CD4-positive, alpha-beta memory T cell (primary cell): ENCODE results near the gene TCHH. TPM values are rescaled to one million over a fixed set of nuclear protein-coding genes. Genes with fewer than 3 reads are reported as not detected.
A peak's percentile ranks its signal among the peaks of the same experiment; 100 is the strongest.
"Not testable (repeated sequence)": the region's sequence is repeated elsewhere in the genome, so short reads cannot be mapped to it uniquely, and the experiment has no call there.

Source experiments
- CTCF ChIA-PET: fragments of 350-600 bp; sonication (Branson Sonifier 250); formaldehyde crosslinking; loops from one replicate; lab custom pipeline; 2021; ENCODE audit warnings: inconsistent platforms; ENCODE audit not compliant: partially characterized antibody; lab: Charles Lee
- POLR2A ChIA-PET: fragments of 350-600 bp; sonication (Branson Sonifier 250); formaldehyde crosslinking; loops from one replicate; lab custom pipeline; 2021; ENCODE audit not compliant: partially characterized antibody; lab: Charles Lee
- DNase-seq, 5 donors: peaks; one replicate each; pipeline versions ENCODE4 v3.0.0 to v3.0.0-alpha.2; 2020 to 2022; ENCODE audit warnings: mixed read lengths in 1 of 5
- H3K27ac ChIP-seq: one replicate; pipeline ENCODE4 v1.7.0; 2013; ENCODE audit warnings: low read depth, low read length
- H3K27me3 ChIP-seq: 2 replicates; pipeline ENCODE4 v1.7.0; 2013; ENCODE audit warnings: mild to moderate bottlenecking, low read length, moderate library complexity; ENCODE audit not compliant: insufficient read depth
- H3K36me3 ChIP-seq: 2 replicates; pipeline ENCODE4 v1.7.0; 2013; ENCODE audit warnings: mild to moderate bottlenecking, low read length, moderate library complexity; ENCODE audit not compliant: insufficient read depth
- H3K4me1 ChIP-seq: 2 replicates; pipeline ENCODE4 v1.7.0; 2013; ENCODE audit warnings: mild to moderate bottlenecking, low read length, moderate library complexity; ENCODE audit not compliant: insufficient read depth
- H3K4me3 ChIP-seq, 2 donors: one replicate each; pipeline ENCODE4 v1.7.0; 2013; ENCODE audit warnings: low read length in 2 of 2, mild to moderate bottlenecking in 1 of 2
- H3K9me3 ChIP-seq, 2 donors: one replicate each; pipeline ENCODE4 v1.7.0; 2013; ENCODE audit warnings: low read length in 2 of 2, control low read depth in 1 of 2; ENCODE audit not compliant: control insufficient read depth in 1 of 2
- H3K27ac Mint-ChIP-seq, 7 donors: one replicate each; pipeline ENCODE4 v1.8.0; 2020 to 2021; ENCODE audit warnings: mixed read lengths in 7 of 7, mild to moderate bottlenecking in 6 of 7, inconsistent platforms in 3 of 7, moderate library complexity in 3 of 7
- H3K27me3 Mint-ChIP-seq, 2 donors: one replicate each; pipeline ENCODE4 v1.8.0; 2020 to 2021; ENCODE audit warnings: mixed read lengths in 2 of 2
- H3K36me3 Mint-ChIP-seq, 2 donors: one replicate each; pipeline ENCODE4 v1.8.0; 2020 to 2021; ENCODE audit warnings: mixed read lengths in 2 of 2, inconsistent platforms in 1 of 2, mild to moderate bottlenecking in 1 of 2
- H3K4me1 Mint-ChIP-seq, 4 donors: one replicate each; pipeline ENCODE4 v1.8.0; 2020 to 2021; ENCODE audit warnings: mixed read lengths in 4 of 4, mild to moderate bottlenecking in 1 of 4
- H3K4me3 Mint-ChIP-seq, 8 donors: one replicate each; pipeline ENCODE4 v1.8.0; 2020 to 2021; ENCODE audit warnings: mixed read lengths in 8 of 8, mild to moderate bottlenecking in 7 of 8, moderate library complexity in 6 of 8, inconsistent platforms in 3 of 8
- H3K9me3 Mint-ChIP-seq, 8 donors: one replicate each; pipeline ENCODE4 v1.8.0; 2020 to 2021; ENCODE audit warnings: mixed read lengths in 8 of 8, mild to moderate bottlenecking in 5 of 8, inconsistent platforms in 3 of 8, moderate library complexity in 1 of 8
- intact Hi-C: fragments of 100-400 bp; cut with micrococcal nuclease; formaldehyde crosslinking; loops from one replicate; pipeline ENCODE4 v1.15.1; 2023
- polyA plus RNA-seq, 2 donors: library from polyadenylated mRNA; unstranded; fragments of 300-500 nt; fragmentation: Illumina TruSeq; gene quantifications; one replicate each; pipeline ENCODE4 v1.2.3, GENCODE V29; 2021
- total RNA-seq, 2 experiments: library from RNA; stranded (reverse); gene quantifications; one replicate each; pipeline ENCODE4 v1.2.3, GENCODE V29; 2021

The TCHH gene
- total and polyA plus RNA-seq, 4 experiments from 2014 or later, result 0.06 TPM; not detected in 3

GRCh38 chr1:152084853-152085252 is 30.4 kb downstream of the TCHH start:
- no peak overlapping the region for H3K27ac ChIP-seq
- Mint-ChIP-seq H3K27me3 (peaks cover 10 to 14% of the 10 kb centered on the region in 2 donors), H3K9me3 (no peaks in the 10 kb centered on the region), H3K27ac (no peak overlapping the region), H3K4me3 (no peak overlapping the region), H3K4me1 (no peaks in the 10 kb centered on the region), H3K36me3 (no peaks in the 10 kb centered on the region)
- CTCF ChIA-PET, result no interaction called here
- H3K4me1 ChIP-seq, result no peaks in the 10 kb centered on the region
- DNase-seq, result no peak
- POLR2A ChIA-PET, result no interaction called here
- intact Hi-C loops, result no loop called here
- no peaks in the 10 kb centered on the region for H3K9me3 ChIP-seq
- H3K4me3 ChIP-seq, result no peak overlapping the region
- no peaks in the 10 kb centered on the region for H3K36me3 ChIP-seq
- H3K27me3 ChIP-seq, result no peaks in the 10 kb centered on the region

GRCh38 chr1:152081026-152081425 is 34.2 kb downstream of the TCHH start:
- H3K4me1 ChIP-seq, DNase-seq, H3K27ac ChIP-seq, H3K4me3 Mint-ChIP-seq, H3K36me3 ChIP-seq, intact Hi-C loops, H3K27ac Mint-ChIP-seq, H3K9me3 Mint-ChIP-seq, H3K9me3 ChIP-seq, H3K36me3 Mint-ChIP-seq, H3K4me1 Mint-ChIP-seq, POLR2A ChIA-PET, CTCF ChIA-PET, H3K4me3 ChIP-seq, H3K27me3 ChIP-seq: not testable (repeated sequence)
- H3K27me3 Mint-ChIP-seq, result peaks cover 6 to 18% of the 10 kb centered on the region in 2 donors

GRCh38 chr1:152080494-152080893 is 34.8 kb downstream of the TCHH start:
- H3K9me3 Mint-ChIP-seq, DNase-seq, H3K4me1 ChIP-seq, H3K4me1 Mint-ChIP-seq, H3K27ac Mint-ChIP-seq, H3K36me3 ChIP-seq, H3K4me3 ChIP-seq, POLR2A ChIA-PET, H3K9me3 ChIP-seq, H3K27me3 ChIP-seq, H3K36me3 Mint-ChIP-seq, intact Hi-C loops, CTCF ChIA-PET, H3K27ac ChIP-seq: not testable (repeated sequence)
- Mint-ChIP-seq H3K4me3 (peak overlapping the region in 1 of 8 donors; percentile 1), H3K27me3 (peaks cover 6 to 20% of the 10 kb centered on the region in 2 donors)

- Mint-ChIP-seq H3K36me3 (no peaks in the 10 kb centered on the region), H3K27me3 (peaks cover 6 to 24% of the 10 kb centered on the region in 2 donors), H3K4me1 (no peaks in the 10 kb centered on the region), H3K27ac (no peak overlapping the region), H3K4me3 (no peak overlapping the region), H3K9me3 (no peaks in the 10 kb centered on the region)
- Histone ChIP-seq H3K36me3 (no peaks in the 10 kb centered on the region), H3K4me1 (no peaks in the 10 kb centered on the region), H3K27me3 (no peaks in the 10 kb centered on the region), H3K27ac (no peak overlapping the region), H3K4me3 (no peak overlapping the region), H3K9me3 (no peaks in the 10 kb centered on the region)
- no peak for DNase-seq
- ChIA-PET POLR2A (no interaction called here), CTCF (no interaction called here)
- intact Hi-C loops, result no loop called here
Measured at GRCh38 chr1:152078831-152079441, 36.3 kb downstream of the TCHH start.

GRCh38 chr1:152072311-152072710 is 42.9 kb downstream of the TCHH start:
- intact Hi-C loops, result no loop called here
- ChIA-PET CTCF (no interaction called here), POLR2A (no interaction called here)
- Histone ChIP-seq H3K27me3 (peaks cover 7% of the 10 kb centered on the region), H3K9me3 (no peaks in the 10 kb centered on the region), H3K4me1 (no peaks in the 10 kb centered on the region), H3K36me3 (no peaks in the 10 kb centered on the region), H3K27ac (no peak overlapping the region), H3K4me3 (no peak overlapping the region)
- no peak for DNase-seq
- no peak overlapping the region for H3K27ac Mint-ChIP-seq
- H3K9me3 Mint-ChIP-seq, result no peaks in the 10 kb centered on the region
- H3K4me1 Mint-ChIP-seq, result no peaks in the 10 kb centered on the region
- H3K27me3 Mint-ChIP-seq, result peaks cover 26 to 32% of the 10 kb centered on the region in 2 donors
- no peaks in the 10 kb centered on the region for H3K36me3 Mint-ChIP-seq
- H3K4me3 Mint-ChIP-seq, result no peak overlapping the region

GRCh38 chr1:152071123-152071522 is 44.1 kb downstream of the TCHH start:
- H3K36me3 ChIP-seq, result no peaks in the 10 kb centered on the region
- H3K4me1 Mint-ChIP-seq, result no peaks in the 10 kb centered on the region
- H3K27me3 Mint-ChIP-seq, result peaks cover 31 to 37% of the 10 kb centered on the region in 2 donors
- intact Hi-C loops, result no loop called here
- no peak overlapping the region for H3K27ac ChIP-seq
- no peak overlapping the region for H3K4me3 Mint-ChIP-seq
- peaks cover 7% of the 10 kb centered on the region for H3K27me3 ChIP-seq
- no peaks in the 10 kb centered on the region for H3K9me3 ChIP-seq
- ChIA-PET POLR2A (no interaction called here), CTCF (no interaction called here)
- H3K36me3 Mint-ChIP-seq, result no peaks in the 10 kb centered on the region
- no peak overlapping the region for H3K27ac Mint-ChIP-seq
- H3K4me1 ChIP-seq, result no peaks in the 10 kb centered on the region
- no peak for DNase-seq
- peaks cover 0 to 1% (median 0%) of the 10 kb centered on the region in 8 donors for H3K9me3 Mint-ChIP-seq
- H3K4me3 ChIP-seq, result no peak overlapping the region

DNA sequence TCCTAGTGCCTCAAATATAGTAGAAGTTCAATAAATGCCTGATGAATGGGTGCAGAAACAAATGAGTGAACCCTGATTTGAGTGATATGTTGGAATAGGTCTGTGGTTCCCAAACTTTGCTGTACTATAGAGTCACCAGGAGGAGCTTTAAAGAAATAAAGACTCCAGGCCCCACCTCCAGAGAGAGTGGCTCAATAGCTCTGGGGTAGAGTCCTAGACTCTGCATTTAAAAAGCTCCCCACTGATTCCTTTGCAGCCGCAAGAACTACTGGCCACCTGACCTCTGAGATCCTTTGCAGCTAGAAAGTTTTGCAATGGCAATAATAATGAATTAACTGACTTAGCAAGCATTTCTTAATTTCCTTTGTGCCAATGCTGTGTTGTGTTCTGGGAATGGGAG is 47.3 kb downstream of the TCHH start:
- no peaks in the 10 kb centered on the region for H3K36me3 ChIP-seq
- Mint-ChIP-seq H3K27ac (no peak overlapping the region), H3K27me3 (peaks cover 26 to 32% of the 10 kb centered on the region in 2 donors), H3K4me1 (no peaks in the 10 kb centered on the region), H3K4me3 (no peak overlapping the region), H3K36me3 (no peaks in the 10 kb centered on the region), H3K9me3 (peaks cover 0 to 1% (median 0%) of the 10 kb centered on the region in 8 donors)
- H3K9me3 ChIP-seq, result no peaks in the 10 kb centered on the region
- ChIA-PET CTCF (interaction anchor here (1.1 to 2.1 kb wide), 3 partner anchors 15 to 373 kb away, joined by 3 to 5 read pairs (median 5); no protein-coding TSS in a partner anchor), POLR2A (no interaction called here)
- intact Hi-C loops, result no loop called here
- no peak overlapping the region for H3K27ac ChIP-seq
- H3K4me1 ChIP-seq, result no peaks in the 10 kb centered on the region
- peaks cover 7% of the 10 kb centered on the region for H3K27me3 ChIP-seq
- no peak for DNase-seq
- no peak overlapping the region for H3K4me3 ChIP-seq
